HG02970 (cell line): ENCODE data around the gene ARHGAP24.
"Not testable (repeated sequence)": the region's sequence is repeated elsewhere in the genome, so short reads cannot be mapped to it uniquely, and the experiment has no call there.

ENCODE experiments used
- ATAC-seq: cut with Tn5 transposase; IDR thresholded peaks from one replicate; pipeline ENCODE4 v1.9.1; 2021; ENCODE audit warnings: mild to moderate bottlenecking, moderate library complexity, moderate number of reproducible peaks; ENCODE audit not compliant: unreplicated experiment, low FRiP score

ARHGAP24 gene

DNA sequence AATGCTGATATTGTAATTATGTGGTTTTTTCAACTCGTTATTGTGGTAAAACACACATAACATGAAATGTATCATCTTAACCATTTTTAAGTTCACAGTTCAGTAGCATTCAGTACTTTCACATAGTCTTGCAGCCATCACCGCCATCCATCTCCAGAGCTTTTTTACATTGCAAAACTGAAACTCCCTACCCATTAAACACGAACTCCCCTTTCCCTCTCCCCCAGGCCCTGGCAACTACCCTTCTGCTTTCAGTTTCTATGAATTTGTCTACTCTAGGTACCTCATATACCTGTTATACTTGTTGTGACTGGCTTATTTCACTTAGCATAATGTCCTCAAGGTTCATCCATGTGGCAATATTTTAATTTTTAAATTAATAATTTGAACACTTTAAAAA lies 504.3 kb downstream of the ARHGAP24 start:
- ATAC-seq, result peak; percentile 82

DNA sequence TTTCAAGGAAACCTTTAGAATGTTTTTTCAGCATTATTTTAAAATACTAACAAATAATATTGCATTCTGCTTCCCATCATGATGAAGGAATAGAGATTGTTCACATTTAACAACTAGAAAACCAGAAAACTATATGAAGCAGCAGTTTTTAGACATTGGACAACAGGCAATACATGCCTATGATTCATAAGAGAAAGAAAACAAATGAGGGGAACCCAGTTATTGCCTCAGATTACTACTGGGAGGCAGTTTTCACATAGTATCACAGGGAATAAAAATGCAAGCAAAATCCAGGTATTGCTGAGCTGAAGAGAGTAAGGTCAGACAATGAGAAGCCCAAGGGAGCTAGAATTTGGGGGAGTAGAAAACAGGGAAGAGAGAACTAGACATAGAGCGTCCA lies 511.3 kb downstream of the ARHGAP24 start:
- no peak for ATAC-seq

GRCh38 chr4:85993641-85994040 lies 518.7 kb downstream of the ARHGAP24 start:
- ATAC-seq, result no peak

DNA sequence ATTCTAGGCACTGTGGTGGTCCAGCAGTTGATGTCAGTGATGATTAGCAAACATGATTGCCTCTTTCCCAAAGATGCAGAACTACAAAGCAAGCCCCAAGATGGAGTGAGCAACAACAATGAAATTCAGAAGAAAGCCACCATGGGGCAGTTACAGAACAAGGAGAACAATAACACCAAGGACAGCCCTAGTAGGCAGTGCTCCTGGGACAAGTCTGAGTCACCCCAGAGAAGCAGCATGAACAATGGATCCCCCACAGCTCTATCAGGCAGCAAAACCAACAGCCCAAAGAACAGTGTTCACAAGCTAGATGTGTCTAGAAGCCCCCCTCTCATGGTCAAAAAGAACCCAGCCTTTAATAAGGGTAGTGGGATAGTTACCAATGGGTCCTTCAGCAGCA lies 519.6 kb downstream of the ARHGAP24 start:
- ATAC-seq, result no peak

DNA sequence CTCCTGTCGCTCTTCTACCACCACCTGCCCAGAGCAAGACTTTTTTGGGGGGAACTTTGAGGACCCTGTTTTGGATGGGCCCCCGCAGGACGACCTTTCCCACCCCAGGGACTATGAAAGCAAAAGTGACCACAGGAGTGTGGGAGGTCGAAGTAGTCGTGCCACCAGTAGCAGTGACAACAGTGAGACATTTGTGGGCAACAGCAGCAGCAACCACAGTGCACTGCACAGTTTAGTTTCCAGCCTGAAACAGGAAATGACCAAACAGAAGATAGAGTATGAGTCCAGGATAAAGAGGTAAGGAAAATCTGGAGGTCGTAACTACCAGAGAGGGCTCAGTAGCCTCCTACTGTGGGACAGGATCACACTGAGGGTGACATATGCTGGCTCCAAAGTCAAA lies 520.4 kb downstream of the ARHGAP24 start:
- no peak for ATAC-seq

DNA sequence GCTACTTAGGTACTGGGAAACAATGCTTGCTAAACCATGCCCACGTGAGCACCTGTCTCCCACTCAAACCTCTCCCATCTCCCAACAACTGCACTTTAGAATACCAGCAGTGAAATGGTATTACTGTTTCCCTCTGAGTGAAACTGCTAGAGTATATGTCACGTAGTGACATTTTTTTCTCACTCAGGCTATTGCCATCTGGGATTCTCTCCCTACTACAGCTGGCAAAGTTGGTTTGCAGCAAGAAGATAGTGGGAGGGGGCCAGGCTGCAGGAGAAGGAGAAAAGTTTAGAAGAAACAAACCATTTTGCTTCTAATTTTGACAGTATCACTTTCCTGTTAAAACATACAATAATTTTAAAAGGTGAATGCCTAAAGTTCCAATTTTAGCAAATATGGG lies 526.6 kb downstream of the ARHGAP24 start:
- ATAC-seq, result no peak

DNA sequence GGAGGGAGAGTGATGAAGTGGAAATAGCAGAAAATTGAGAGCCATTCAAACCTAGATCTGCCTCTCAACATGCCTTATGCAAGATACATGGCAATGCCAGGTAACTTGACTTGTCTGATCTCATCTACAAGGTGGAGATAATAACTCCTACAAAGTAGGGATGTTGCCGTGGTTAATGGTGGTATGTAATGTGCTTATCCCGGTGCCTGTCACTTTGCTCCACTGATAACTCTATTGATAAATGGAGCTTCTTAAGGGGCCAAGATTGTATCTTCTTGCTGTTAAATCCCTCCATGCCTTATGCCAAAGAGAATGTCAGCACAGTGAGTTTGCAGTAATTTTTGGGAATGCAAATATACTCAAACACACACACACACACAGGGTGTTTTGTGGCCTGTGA lies 529.1 kb downstream of the ARHGAP24 start:
- no peak for ATAC-seq

GRCh38 chr4:86006057-86006456 lies 531.1 kb downstream of the ARHGAP24 start:
- no peak for ATAC-seq

- no peak for ATAC-seq
Observed at GRCh38 chr4:86007042-86007441, 532.1 kb downstream of the ARHGAP24 start.

GRCh38 chr4:86011117-86011516 lies 536.2 kb downstream of the ARHGAP24 start:
- no peak for ATAC-seq

GRCh38 chr4:86013621-86014020 lies 538.7 kb downstream of the ARHGAP24 start:
- no peak for ATAC-seq

GRCh38 chr4:86014599-86014998 lies 539.6 kb downstream of the ARHGAP24 start:
- no peak for ATAC-seq

GRCh38 chr4:86015412-86016350 lies 540.7 kb downstream of the ARHGAP24 start:
- no peak for ATAC-seq

GRCh38 chr4:86019362-86019761 lies 544.4 kb downstream of the ARHGAP24 start:
- ATAC-seq, result no peak

DNA sequence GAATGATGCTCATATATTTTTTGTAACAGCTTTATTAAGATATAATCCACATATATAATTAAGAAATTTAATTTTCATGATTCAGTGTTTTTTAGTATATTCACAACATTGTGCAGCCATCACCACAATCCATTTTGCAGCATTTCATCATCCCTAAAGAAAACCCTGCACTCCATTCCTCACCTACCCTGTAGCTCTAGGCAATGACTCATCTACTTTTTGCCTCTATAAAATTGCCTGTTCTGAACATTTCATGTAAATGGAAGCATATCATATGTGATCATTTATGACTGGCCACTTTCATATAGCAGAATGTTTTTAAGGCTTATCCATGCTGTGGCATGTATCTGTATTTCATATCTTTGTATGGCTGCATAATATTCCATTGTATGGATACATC lies 545.0 kb downstream of the ARHGAP24 start:
- ATAC-seq, result no peak

- ATAC-seq, result not testable (repeated sequence)
Observed at GRCh38 chr4:86021671-86022070, 546.7 kb downstream of the ARHGAP24 start.

DNA sequence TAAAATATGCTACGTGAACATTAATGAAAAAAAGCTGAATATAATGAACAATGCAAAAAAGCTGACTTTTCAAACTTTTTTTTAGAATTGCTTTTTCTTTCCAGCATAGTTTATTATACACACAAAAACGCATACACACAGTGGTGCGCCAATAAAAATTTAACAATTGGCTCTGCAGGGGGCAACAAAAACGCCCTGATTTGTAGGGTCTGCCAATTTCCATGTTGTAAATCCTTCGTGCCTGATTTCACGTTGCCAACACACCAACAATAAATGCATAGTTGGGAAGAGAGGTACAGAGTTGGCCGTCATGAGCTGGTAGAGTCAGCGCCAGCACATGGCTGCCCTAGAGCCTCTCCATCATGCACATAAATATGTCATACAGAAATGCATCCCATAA lies 551.8 kb downstream of the ARHGAP24 start:
- ATAC-seq, result no peak

GRCh38 chr4:86031927-86032326 lies 557.0 kb downstream of the ARHGAP24 start:
- ATAC-seq, result no peak

DNA sequence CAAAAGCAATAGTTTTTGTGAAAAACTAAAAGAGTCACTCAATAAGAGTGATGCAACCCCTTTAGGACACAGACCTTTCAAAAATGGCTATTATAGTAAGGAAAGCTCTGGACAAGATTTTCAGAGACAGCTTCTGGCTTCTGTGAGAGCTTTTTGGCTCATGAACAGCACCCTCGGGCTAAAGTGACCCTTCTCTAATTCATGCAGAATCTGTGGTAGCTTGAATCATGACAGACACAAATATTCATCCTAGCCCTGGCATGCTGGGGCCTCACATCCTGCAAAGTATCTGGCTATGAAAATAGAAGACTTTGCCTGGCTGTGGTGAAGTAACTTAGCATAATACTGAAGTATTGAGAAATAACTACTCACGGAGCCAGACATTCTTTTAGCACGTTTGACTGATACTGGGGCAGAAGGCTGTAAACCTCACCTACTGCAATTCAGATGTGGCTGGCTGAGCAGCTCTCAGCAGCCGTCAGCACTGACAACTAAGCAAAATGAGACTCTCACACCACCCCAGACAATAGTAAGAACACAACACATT lies 557.6 kb downstream of the ARHGAP24 start:
- no peak for ATAC-seq

DNA sequence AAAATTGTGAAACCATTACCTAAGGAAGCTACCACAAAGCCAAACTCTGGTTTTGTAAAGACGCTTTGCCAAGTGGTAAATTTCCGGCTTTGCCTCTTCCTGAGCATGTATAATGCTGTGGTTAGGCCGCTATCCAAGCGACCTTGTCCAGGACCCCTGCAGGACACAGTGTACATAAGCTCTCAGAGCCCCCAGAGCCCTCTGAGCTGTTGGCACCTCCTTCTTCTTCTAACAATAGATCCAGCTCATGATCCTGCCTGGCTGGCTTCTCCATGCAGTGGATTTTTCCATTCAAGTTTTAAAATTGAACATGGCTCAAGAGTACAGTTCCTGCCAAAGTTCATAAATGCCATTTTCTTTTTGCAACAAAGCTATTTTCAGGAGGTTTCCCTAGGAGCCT lies 558.2 kb downstream of the ARHGAP24 start:
- ATAC-seq, result no peak

DNA sequence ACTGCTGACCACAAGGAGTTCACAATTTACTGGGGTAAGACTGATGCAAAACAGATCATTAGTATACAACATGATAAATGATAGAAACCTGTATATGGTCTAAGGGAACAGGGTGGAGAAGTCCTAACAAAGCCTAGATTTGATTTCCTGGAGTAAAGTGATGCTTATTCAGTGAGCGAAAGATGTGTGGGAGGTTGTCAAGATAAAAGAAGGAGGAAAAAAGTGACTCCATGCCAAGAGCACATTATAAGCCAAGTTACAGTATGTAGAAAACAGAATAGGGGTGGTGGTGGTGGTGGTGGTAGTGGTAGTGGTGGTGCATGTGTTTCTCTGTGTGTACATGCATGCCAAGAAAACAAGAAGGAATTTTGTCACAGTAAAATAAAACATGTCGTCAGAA lies 559.7 kb downstream of the ARHGAP24 start:
- no peak for ATAC-seq

DNA sequence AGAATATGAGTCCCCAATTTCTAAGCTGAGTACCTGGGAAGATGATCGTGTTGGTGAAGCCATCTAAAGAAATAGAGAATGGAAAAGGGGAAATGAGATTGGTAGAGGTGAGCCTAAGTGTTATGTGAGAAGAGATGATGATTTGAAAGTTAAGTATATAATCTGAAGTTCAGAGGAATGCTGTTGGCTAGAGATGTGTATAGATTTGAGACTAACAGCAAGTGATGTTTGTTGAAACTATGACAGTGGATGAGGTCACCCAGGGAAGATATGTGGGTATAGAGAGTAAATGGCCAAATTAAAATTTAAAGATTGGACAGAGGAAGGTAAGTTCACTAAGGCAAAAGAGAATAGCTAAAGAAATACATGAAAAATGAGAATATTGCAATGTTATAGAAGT lies 560.7 kb downstream of the ARHGAP24 start:
- no peak for ATAC-seq
